K562 (cell line): Measurements from ENCODE around the gene TMEM45A. TPM values are rescaled to one million over a fixed set of nuclear protein-coding genes. Genes with fewer than 3 reads are reported as not detected.

ENCODE experiments used
- ATAC-seq: fragments of 200-7000 bp; cut with Tn5 transposase; 3 replicates; pipeline ENCODE4 v1.9.1; 2020; ENCODE audit warnings: moderate library complexity
- BruUV-seq: library from RNA; stranded (reverse); fragments of 400-500 nt; replicated peaks from 2 replicates; lab custom pipeline; 2021; lab: Mats Ljungman, UMichigan
- CTCF ChIA-PET: fragments of 300-600 bp; formaldehyde crosslinking; extraction: SDS; loops from one replicate; lab custom pipeline; 2021; ENCODE audit warnings: low intra/inter-chr PET ratio; lab: Yijun Ruan, JAX
- POLR2A ChIA-PET: fragments of 300-600, 350-650 bp; sonication (Branson Sonifier 250); formaldehyde crosslinking; extraction: SDS; loops from one replicate; lab custom pipeline; 2021; ENCODE audit warnings: antibody characterized with exemption, inconsistent platforms; lab: Yijun Ruan, JAX
- DNase-seq, 4 experiments: peaks; one replicate each; pipeline versions ENCODE4 v3.0.0 to v3.0.0-alpha.2; 2011 to 2018; ENCODE audit warnings: low spot score in 3 of 4, mixed read lengths in 3 of 4; ENCODE audit errors: extremely low read depth in 1 of 4
- FAIRE-seq: peaks from 2 replicates; lab custom pipeline; 2011; peaks lifted over from hg19 to GRCh38; lab: Jason Lieb, UNC
- H2AFZ ChIP-seq: 2 replicates; pipeline ENCODE4 v1.6.0; 2011; ENCODE audit warnings: low read depth, low read length, control low read depth, inconsistent platforms
- H3K27ac ChIP-seq: fragments of 200-600 bp; 3 replicates; pipeline ENCODE4 v1.8.0; 2011; ENCODE audit warnings: low read depth, mild to moderate bottlenecking, control low read depth, inconsistent platforms, low read length, moderate library complexity, mixed read lengths; ENCODE audit errors: extremely low read depth
- H3K27me3 ChIP-seq, 2 experiments: fragments of 300-600 bp in 1 of 2; 2 replicates in 1 of 2; 3 replicates in 1 of 2; pipeline versions ENCODE4 v1.6.0 to v1.8.0; 2011; ENCODE audit warnings: inconsistent platforms in 2 of 2, low read length in 2 of 2, mild to moderate bottlenecking in 1 of 2, mixed read lengths in 1 of 2, moderate library complexity in 1 of 2; ENCODE audit not compliant: control insufficient read depth in 2 of 2, insufficient read depth in 2 of 2
- H3K36me3 ChIP-seq: fragments of 300-600 bp; 3 replicates; pipeline ENCODE4 v1.8.0; 2011; ENCODE audit warnings: mild to moderate bottlenecking, low read length, inconsistent platforms; ENCODE audit not compliant: control insufficient read depth, insufficient read depth
- H3K4me1 ChIP-seq, 2 experiments: fragments of 200-600 bp in 1 of 2; replicated peaks in 1 of 2; 2 replicates in 1 of 2; 3 replicates in 1 of 2; pipeline versions ENCODE4 v1.5.1 to v1.8.0; 2011; ENCODE audit warnings: inconsistent platforms in 2 of 2, low read length in 2 of 2, mild to moderate bottlenecking in 1 of 2, mixed read lengths in 1 of 2, moderate library complexity in 1 of 2; ENCODE audit not compliant: control insufficient read depth in 2 of 2, insufficient read depth in 2 of 2
- H3K4me2 ChIP-seq: 2 replicates; pipeline ENCODE4 v1.6.1; 2011; ENCODE audit warnings: low read length, control low read depth, inconsistent platforms, mixed read lengths; ENCODE audit not compliant: insufficient read depth
- H3K4me3 ChIP-seq: fragments of 200-600 bp; sonication (generic), shearing (Covaris generic); 2 replicates; pipeline ENCODE4 v1.5.1; 2016; ENCODE audit warnings: control low read depth, inconsistent platforms
- H3K79me2 ChIP-seq: fragments of 200-600 bp; 3 replicates; pipeline ENCODE4 v1.8.0; 2011; ENCODE audit warnings: low read length, inconsistent platforms; ENCODE audit not compliant: control insufficient read depth, insufficient read depth
- H3K9ac ChIP-seq, 2 experiments: 2 replicates each; pipeline versions ENCODE4 v1.6.0 to v1.6.1; 2011; ENCODE audit warnings: low read depth in 2 of 2, low read length in 2 of 2, control low read depth in 1 of 2, inconsistent platforms in 1 of 2, mild to moderate bottlenecking in 1 of 2, mixed read lengths in 1 of 2; ENCODE audit not compliant: insufficient read depth in 1 of 2
- H3K9me1 ChIP-seq: one replicate; pipeline ENCODE4 v1.6.0; 2011; ENCODE audit warnings: inconsistent platforms, mild to moderate bottlenecking, low read length, moderate library complexity; ENCODE audit not compliant: control insufficient read depth, insufficient read depth
- H3K9me3 ChIP-seq: replicated peaks from 2 replicates; pipeline ENCODE4 v1.5.1; 2011; ENCODE audit warnings: low read depth, low read length, inconsistent platforms; ENCODE audit not compliant: control insufficient read depth, insufficient read depth
- H4K20me1 ChIP-seq: replicated peaks from 2 replicates; pipeline ENCODE4 v1.6.1; 2011; ENCODE audit warnings: low read length, inconsistent platforms, mixed read lengths; ENCODE audit not compliant: control insufficient read depth, insufficient read depth
- BCOR ChIP-seq: fragments of 450-650 bp; IDR thresholded peaks from 2 replicates; pipeline ENCODE4 v1.6.1; 2016
- EWSR1 ChIP-seq: fragments of 450-650 bp; IDR thresholded peaks from 2 replicates; pipeline ENCODE4 v1.6.1; 2018; ENCODE audit warnings: borderline replicate concordance, mild to moderate bottlenecking, low read depth, moderate library complexity; ENCODE audit not compliant: partially characterized antibody
- EZH2 ChIP-seq: IDR thresholded peaks from 2 replicates; pipeline ENCODE4 v1.6.1; 2012; ENCODE audit warnings: low read depth, mild to moderate bottlenecking, inconsistent platforms, low read length, borderline replicate concordance
- FOXM1 ChIP-seq, 2 experiments: fragments of 450-650 bp in 1 of 2; sonication (generic) in 1 of 2; formaldehyde crosslinking in 1 of 2; IDR thresholded peaks; 2 replicates each; pipeline versions ENCODE4 v1.6.1 to v1.9.0; 2017 to 2022; ENCODE audit warnings: low read depth in 2 of 2, mild to moderate bottlenecking in 2 of 2, missing genetic modification reagents in 1 of 2, moderate library complexity in 1 of 2
- POLR2B ChIP-seq: fragments of 450-650 bp; IDR thresholded peaks from 2 replicates; pipeline ENCODE4 v1.6.1; 2018; ENCODE audit warnings: low read depth; ENCODE audit not compliant: partially characterized antibody
- POLR3G ChIP-seq: IDR thresholded peaks from 2 replicates; pipeline ENCODE4 v1.6.1; 2011; ENCODE audit not compliant: insufficient read length, insufficient replicate concordance; ENCODE audit errors: extremely low read depth
- RBM39 ChIP-seq: fragments of 200-400 bp; formaldehyde crosslinking; optimal IDR thresholded peaks from 2 replicates; pipeline ENCODE3; 2018; ENCODE audit warnings: low read depth, low read length
- TARDBP ChIP-seq: fragments of 450-650 bp; IDR thresholded peaks from 2 replicates; pipeline ENCODE4 v1.6.1; 2016
- ZNF174 ChIP-seq: fragments of 250-450 bp; sonication (Bioruptor Pico); IDR thresholded peaks from 2 replicates; pipeline ENCODE4 v1.4.0; 2020; ENCODE audit warnings: mild to moderate bottlenecking
- ZNF23 ChIP-seq: fragments of 250-450 bp; sonication (Bioruptor Pico); IDR thresholded peaks from 2 replicates; pipeline ENCODE4 v1.4.0; 2020; ENCODE audit warnings: mild to moderate bottlenecking
- ZNF551 ChIP-seq: fragments of 250-450 bp; sonication (Bioruptor Pico); IDR thresholded peaks from 2 replicates; pipeline ENCODE4 v1.5.0; 2021; ENCODE audit warnings: mild to moderate bottlenecking, moderate library complexity
- ZNF584 ChIP-seq: fragments of 200-800 bp; sonication (Bioruptor generic); IDR thresholded peaks from 2 replicates; pipeline ENCODE4 v1.6.1; 2016; ENCODE audit warnings: low read depth, mild to moderate bottlenecking, missing genetic modification characterization, missing compliant biosample characterization
- WGBS: fragments of 100-300 bp; shearing (Covaris generic); methylation state at CpG from one replicate; pipeline ENCODE4 v1.1.6; 2016; ENCODE audit warnings: low coverage, mixed read lengths; ENCODE audit not compliant: insufficient coverage; ENCODE audit errors: missing lambda C conversion rate; 5-methylcytosine and 5-hydroxymethylcytosine counted together
- in situ Hi-C: fragments of 300-500 bp; cut with MboI; formaldehyde crosslinking; loops from 4 replicates; pipeline ENCODE4 v1.15.0; 2018; ENCODE audit warnings: inconsistent platforms, mixed read lengths
- intact Hi-C: fragments of 100-400 bp; cut with micrococcal nuclease; formaldehyde crosslinking; loops from 2 replicates; pipeline ENCODE4 v1.14.2; 2022
- polyA plus RNA-seq, 8 experiments: library from polyadenylated mRNA; depleted of rRNA in 4 of 8; stranded (reverse) in 5 of 8; unstranded in 3 of 8; fragments of >200 nt; fragmentation: Nextera tagmentation in 2 of 8; fragmentation: Illumina TruSeq in 1 of 8; extraction: Ambion mirVana in 2 of 8; extraction: Trizol in 1 of 8; gene quantifications; 2 replicates each; pipeline versions ENCODE4 v1.2.1 to v1.2.3, GENCODE V29; 2011 to 2014; ENCODE audit warnings: inconsistent platforms in 1 of 8, missing spikeins in 1 of 8
- total RNA-seq, 7 experiments: library from RNA; depleted of rRNA in 6 of 7; stranded (reverse); fragments of >200 nt in 6 of 7; fragmentation: Illumina TruSeq in 2 of 7; extraction: Trizol in 2 of 7; gene quantifications; 2 replicates each; pipeline versions ENCODE4 v1.2.1 to v1.2.3, GENCODE V29; 2011 to 2021; ENCODE audit warnings: low replicate concordance in 1 of 7

The TMEM45A gene
- total and polyA plus RNA-seq, 9 of the 15 experiments (the other 6 are each of a cell fraction or from before 2014, with no cell fraction given), result 0.41 to 4.1 (median 0.95) TPM

- TF ChIP-seq FOXM1 (IDR thresholded peaks at IDR 0.05; ENCODE audit: low read depth) (no peak), FOXM1 (CRISPR knock-in tag; IDR thresholded peaks at IDR 0.05; ENCODE audit: low read depth) (no peak), BCOR (no peak), ZNF551 (no peak), TARDBP (no peak), ZNF23 (CRISPR knock-in tag) (no peak), ZNF584 (CRISPR knock-in tag) (no peak), POLR2B (no peak), ZNF174 (no peak), EZH2 (no peak), RBM39 (no peak), POLR3G (no peak)
Observed at GRCh38 chr3:100609963-100610362, 117.5 kb downstream of the TMEM45A start (continued).

- ChIA-PET POLR2A (no interaction called here), CTCF (no interaction called here)
- Histone ChIP-seq H3K4me3 (no peak overlapping the region), H3K9ac (no peak overlapping the region), H3K27me3 (no peaks in the 10 kb centered on the region), H3K27ac (no peak overlapping the region), H2AFZ (no peak overlapping the region), H3K4me2 (no peak overlapping the region), H3K9me1 (no peaks in the 10 kb centered on the region), H3K9me3 (no peaks in the 10 kb centered on the region), H3K36me3 (no peaks in the 10 kb centered on the region), H3K4me1 (no peaks in the 10 kb centered on the region; a peak in 1 of 5 replicates), H3K79me2 (no peaks in the 10 kb centered on the region), H4K20me1 (no peaks in the 10 kb centered on the region)
- DNase-seq (no peak), FAIRE-seq (no peak), ATAC-seq (no peak)
- no TSS peak for BruUV-seq
- intact Hi-C loops, result no loop called here
- in situ Hi-C loops, result loop anchor here (25.0 kb wide), 1 partner anchor 774 kb away; no protein-coding TSS in a partner anchor
- no peak for TF ChIP-seq EWSR1
- WGBS, result 14% methylated on average over 3 of the region's 3 CpGs
Observed at GRCh38 chr3:100611221-100611620, 118.8 kb downstream of the TMEM45A start.
